ENCODE measurements around the gene WDR70.
"Not testable (repeated sequence)": the region's sequence is repeated elsewhere in the genome, so short reads cannot be mapped to it uniquely, and the experiment has no call there.

WDR70 gene

DNA sequence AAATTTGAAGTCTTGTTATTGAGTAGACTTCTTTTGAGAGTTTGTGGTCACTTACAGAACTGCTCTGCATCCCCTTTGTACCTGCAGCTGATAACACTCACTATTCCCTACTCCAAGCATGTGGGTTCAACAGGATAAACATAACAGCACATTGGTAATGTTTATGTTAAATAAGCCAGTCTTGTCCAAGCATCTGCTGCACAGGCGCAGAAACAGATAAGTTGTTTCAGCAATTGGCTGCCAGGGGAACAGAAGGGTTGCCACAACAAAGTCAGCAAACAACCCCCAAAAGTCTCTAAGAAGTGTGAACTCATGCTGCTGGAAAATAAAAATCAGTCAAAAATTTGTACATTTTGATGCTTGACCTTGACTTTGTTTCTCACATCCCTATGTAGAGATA lies 286.2 kb downstream of the WDR70 start:
- FAIRE-seq, result no peak
- DNase-seq (ENCODE audit: extremely low spot score, insufficient read length, low read depth), result no peak

- no peak for FAIRE-seq
These were observed 286.8 kb downstream of the WDR70 start for GRCh38 chr5:37665889-37666288.

DNA sequence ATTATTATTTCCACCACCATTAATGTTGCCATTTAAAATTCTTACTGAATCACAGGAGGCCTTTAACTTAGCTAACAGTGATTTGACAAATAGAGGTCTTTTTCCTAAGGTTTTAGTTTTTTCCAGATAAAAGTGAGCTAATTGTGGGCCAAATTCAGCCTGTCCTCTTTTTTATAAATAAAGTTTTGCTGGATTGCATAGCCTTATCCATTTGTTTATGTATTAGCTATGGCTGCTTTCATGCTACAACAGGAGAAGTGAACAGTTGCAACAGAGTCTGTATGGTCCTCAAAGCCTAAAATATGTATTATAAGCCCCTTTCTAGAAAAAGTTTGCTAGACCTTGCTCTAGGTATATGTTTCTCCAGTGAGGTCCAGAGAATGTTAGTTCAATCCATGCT lies 288.3 kb downstream of the WDR70 start:
- DNase-seq (ENCODE audit: extremely low spot score, insufficient read length, low read depth) (no peak), FAIRE-seq (no peak)

More at GRCh38 chr5:37665889-37666288, 286.8 kb downstream of the WDR70 start:
- DNase-seq (ENCODE audit: extremely low spot score, insufficient read length, low read depth), result no peak

GRCh38 chr5:37667846-37668245 lies 288.7 kb downstream of the WDR70 start:
- DNase-seq (ENCODE audit: extremely low spot score, insufficient read length, low read depth), result no peak
- FAIRE-seq, result no peak

DNA sequence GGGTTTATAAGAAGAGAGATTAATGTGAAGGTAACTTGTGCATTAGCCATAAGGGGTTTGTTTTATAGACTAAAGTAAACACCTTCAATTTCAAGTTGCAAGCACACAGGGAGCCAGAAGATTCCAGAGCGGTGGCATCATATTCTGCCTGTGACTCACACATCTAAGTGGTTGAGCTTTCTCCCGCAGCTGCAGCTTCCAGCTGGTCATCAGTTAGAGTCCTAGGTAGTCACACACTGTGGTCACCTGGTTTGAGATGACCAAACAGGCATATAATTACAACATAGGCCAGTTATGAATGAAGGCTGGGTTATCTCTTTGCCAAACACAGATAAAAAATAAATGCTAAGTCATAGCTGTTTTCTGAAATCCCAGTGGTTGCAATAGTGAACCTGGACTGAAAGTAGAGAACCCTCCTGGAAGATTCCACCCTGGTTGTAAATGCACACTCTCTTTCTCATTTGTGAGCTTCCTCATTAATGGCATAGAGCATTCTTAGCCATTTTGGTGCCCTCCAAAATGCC lies 289.5 kb downstream of the WDR70 start:
- no peak for DNase-seq (ENCODE audit: extremely low spot score, insufficient read length, low read depth)
- no peak for FAIRE-seq

DNA sequence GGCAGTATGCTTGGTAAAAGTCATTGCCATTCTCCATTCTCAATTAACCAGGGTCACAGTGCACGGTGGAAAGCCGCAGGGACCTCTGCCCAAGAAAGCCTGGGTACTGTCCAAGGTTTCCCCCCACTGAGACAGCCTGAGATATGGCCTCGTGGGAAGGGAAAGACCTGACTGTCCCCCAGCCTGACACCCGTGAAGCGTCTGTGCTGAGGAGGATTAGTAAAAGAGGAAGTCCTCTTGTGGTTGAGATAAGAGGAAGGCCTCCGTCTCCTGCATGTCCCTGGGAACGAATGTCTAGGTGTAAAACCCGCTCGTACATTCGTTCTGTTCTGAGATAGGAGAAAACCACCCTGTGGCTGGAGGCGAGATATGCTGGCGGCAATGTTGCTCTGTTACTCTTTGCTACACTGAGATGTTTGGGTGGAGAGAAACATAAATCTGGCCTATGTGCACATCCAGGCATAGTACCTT lies 293.0 kb downstream of the WDR70 start:
- FAIRE-seq, result peak; percentile 55
- not testable (repeated sequence) for DNase-seq (ENCODE audit: extremely low spot score, insufficient read length, low read depth)

DNA sequence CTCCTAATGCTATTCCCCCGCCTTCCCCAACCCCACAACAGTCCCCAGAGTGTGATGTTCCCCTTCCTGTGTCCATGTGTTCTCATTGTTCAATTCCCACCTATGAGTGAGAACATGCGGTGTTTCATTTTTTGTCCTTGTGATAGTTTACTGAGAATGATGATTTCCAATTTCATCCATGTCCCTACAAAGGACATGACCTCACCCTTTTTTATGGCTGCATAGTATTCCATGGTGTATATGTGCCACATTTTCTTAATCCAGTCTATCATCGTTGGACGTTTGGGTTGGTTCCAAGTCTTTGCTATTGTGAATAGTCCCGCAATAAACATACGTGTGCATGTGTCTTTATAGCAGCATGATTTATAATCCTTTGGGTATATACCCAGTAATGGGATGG lies 295.2 kb downstream of the WDR70 start:
- not testable (repeated sequence) for FAIRE-seq; DNase-seq (ENCODE audit: extremely low spot score, insufficient read length, low read depth)

- not testable (repeated sequence) for DNase-seq (ENCODE audit: extremely low spot score, insufficient read length, low read depth); FAIRE-seq
These were observed 300.2 kb downstream of the WDR70 start for GRCh38 chr5:37679326-37679725.

GRCh38 chr5:37679903-37680302 lies 300.8 kb downstream of the WDR70 start:
- not testable (repeated sequence) for FAIRE-seq; DNase-seq (ENCODE audit: extremely low spot score, insufficient read length, low read depth)

- no peak for FAIRE-seq
- no peak for DNase-seq (ENCODE audit: extremely low spot score, insufficient read length, low read depth)
These were observed 304.0 kb downstream of the WDR70 start for GRCh38 chr5:37683072-37683471.

GRCh38 chr5:37685211-37685610 lies 306.1 kb downstream of the WDR70 start:
- no peak for FAIRE-seq
- no peak for DNase-seq (ENCODE audit: extremely low spot score, insufficient read length, low read depth)

GRCh38 chr5:37685816-37686215 lies 306.7 kb downstream of the WDR70 start:
- no peak for FAIRE-seq

DNA sequence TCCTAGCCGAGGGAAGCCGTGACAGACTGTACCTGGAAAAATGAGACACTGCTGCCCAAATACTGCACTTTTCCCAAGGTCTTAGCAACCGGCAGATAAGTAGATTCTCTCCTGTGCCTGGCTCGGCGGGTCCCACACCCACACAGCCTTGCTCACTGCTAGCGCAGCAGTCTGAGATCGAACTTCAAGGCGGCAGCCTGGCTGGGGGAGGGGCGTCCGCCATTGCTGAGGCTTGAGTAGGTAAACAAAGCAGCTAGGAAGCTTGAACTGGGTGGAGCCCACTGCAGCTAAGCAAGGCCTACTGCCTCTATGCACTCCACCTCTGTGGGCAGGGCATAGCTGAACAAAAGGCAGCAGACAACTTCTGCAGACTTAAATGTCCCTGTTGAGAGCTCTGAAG lies 309.8 kb downstream of the WDR70 start:
- FAIRE-seq; DNase-seq (ENCODE audit: extremely low spot score, insufficient read length, low read depth): not testable (repeated sequence)

More at GRCh38 chr5:37685816-37686215, 306.7 kb downstream of the WDR70 start:
- DNase-seq (ENCODE audit: extremely low spot score, insufficient read length, low read depth), result no peak

- not testable (repeated sequence) for DNase-seq (ENCODE audit: extremely low spot score, insufficient read length, low read depth); FAIRE-seq
These were observed 315.2 kb downstream of the WDR70 start for GRCh38 chr5:37694333-37694732.

DNA sequence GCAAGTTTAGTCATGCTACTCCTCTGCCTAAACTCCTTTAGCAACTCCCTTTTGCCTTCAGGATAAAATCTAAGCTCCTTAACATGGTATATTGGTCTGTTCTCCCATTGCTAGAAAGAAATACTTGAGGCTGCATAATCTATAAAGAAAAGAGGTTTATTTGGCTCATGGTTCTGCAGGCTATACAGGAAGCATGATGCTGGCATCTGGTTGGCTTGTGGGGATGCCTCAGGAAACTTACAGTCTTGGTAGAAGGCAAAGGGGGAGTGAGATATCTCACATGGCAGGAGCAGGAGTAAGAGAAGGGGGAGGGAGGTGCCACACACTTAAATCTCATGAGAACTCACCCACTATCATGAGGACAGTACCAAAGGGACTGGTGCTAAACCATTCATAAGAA lies 315.7 kb downstream of the WDR70 start:
- no peak for FAIRE-seq
- DNase-seq (ENCODE audit: extremely low spot score, insufficient read length, low read depth), result no peak

DNA sequence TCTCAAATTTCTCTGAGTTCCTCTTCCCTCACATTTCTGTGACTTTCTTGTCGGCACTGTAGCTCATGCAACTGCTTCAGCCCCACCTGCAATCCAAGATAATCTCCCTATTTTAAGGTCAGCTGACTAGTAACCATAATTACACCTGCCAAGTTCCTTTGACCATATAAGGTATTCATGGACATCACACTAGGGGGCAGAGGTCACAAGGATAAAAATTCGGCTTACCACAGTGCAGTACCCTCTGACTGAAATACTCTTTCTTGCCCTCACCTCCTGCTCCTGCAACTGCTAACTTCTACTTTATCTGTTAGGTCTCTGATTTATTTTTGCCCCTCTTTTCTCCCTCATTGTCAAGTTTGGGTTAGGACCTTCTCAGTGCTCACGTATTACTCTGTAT lies 316.5 kb downstream of the WDR70 start:
- DNase-seq (ENCODE audit: extremely low spot score, insufficient read length, low read depth) (no peak), FAIRE-seq (no peak)

DNA sequence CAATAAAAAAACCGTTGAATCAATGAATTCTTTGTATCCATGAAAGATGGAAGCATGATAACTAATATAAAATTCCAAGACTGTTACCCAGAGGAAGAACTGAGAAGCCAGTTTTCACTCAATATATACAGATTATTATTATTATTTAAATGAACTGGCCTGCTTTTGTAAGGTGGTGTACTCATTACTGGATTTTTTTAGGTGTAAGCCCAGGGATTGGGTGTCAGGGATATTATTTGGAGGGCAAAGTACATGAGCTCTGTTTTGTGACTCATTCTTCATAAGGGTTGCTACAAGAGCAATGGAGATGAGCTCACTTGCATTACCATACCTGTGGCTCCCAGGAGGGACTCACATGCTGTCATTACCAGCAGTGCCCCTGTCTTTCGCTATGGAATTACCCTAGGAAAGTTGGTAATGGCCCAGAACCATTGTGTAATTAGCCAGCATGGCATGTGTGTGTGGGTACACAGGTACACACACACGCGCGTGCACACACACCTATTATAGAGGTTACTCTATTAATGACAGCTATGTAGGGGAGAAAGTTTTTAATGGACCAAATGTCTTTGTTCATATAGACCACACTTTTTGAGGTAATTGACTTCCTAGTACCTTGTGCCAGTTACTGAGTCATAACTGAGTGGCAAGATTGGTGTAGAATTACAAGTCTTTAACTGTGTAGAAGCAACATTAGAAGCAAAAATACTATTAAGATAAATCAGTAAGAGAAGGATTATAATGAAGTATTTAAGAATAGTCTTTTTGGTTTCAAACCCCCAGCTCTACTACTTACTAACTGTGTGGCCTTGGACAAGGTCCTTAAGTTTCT lies 317.3 kb downstream of the WDR70 start:
- FAIRE-seq, result no peak

DNA sequence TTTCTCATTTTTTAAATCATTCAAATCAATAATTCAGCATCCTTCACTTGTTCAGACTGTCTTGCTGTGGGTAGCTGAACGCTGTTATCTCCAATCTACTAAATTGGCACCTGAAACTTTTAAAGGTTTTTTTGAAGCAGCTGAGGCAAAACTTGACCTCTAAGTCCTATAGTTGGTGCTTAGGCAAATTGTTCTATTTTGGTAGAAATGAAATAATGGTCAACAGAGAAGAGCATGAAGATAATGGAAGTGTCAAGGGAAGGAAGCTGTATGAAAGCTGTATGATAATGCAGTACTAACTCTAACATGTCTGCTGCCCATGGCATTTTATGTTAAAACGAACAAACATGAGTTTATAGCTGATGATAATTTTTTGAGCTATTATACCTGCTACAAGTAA lies 322.8 kb downstream of the WDR70 start:
- DNase-seq (ENCODE audit: extremely low spot score, insufficient read length, low read depth), result no peak
- FAIRE-seq, result no peak

More for the DNA sequence above, 317.3 kb downstream of the WDR70 start:
- no peak for DNase-seq (ENCODE audit: extremely low spot score, insufficient read length, low read depth)

- FAIRE-seq (no peak), DNase-seq (ENCODE audit: extremely low spot score, insufficient read length, low read depth) (no peak)
These were observed 324.7 kb downstream of the WDR70 start for GRCh38 chr5:37703841-37704241.

DNA sequence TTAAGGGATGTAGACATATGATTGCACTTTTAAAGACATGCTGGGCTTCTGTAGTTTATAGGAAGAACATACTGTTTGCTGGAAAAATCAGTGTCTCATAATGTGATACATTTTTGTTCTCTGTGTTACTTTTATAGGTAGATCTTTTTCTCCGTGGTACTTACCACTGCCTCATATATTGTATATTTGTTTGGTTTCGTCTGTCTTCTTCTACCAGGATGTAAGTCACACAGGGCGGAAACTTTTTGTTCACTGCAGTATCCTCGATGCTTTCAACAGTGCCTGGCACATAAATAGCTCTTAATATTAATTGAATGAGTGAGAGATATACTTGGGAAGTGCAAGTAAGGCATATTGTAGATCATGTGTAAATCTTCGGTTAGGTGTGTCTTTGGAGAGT lies 325.3 kb downstream of the WDR70 start:
- DNase-seq (ENCODE audit: extremely low spot score, insufficient read length, low read depth) (no peak), FAIRE-seq (no peak)

DNA sequence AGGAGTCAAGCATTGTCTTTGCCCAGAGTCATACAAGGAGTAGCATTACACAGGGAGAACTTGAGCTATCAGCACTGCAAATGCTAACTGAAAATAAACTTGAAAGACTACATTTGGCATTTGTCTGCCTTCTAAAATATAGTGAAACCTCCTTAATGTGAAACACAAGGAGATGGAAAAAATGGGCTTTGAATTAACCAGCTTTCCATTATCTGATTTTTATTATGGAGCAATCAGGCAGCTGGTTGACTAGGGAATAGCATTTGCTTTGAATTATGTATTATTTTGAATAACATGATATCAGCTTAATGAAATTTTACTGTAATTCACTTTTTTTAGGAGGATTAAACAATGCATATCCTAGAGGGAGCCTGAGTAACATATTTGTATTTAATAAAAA lies 329.9 kb downstream of the WDR70 start:
- FAIRE-seq, result no peak
- no peak for DNase-seq (ENCODE audit: extremely low spot score, insufficient read length, low read depth)
